ENCODE results near the gene EPHA3. TPM values are rescaled to one million over a fixed set of nuclear protein-coding genes. Genes with fewer than 3 reads are reported as not detected.
"Not testable (repeated sequence)": the region's sequence is repeated elsewhere in the genome, so short reads cannot be mapped to it uniquely, and the experiment has no call there.

The EPHA3 gene
- total RNA-seq, 1 donor from 2014 or later: 15.3 TPM

- no peak for DNase-seq (ENCODE audit: low spot score)
These were observed 173.5 kb downstream of the EPHA3 start for GRCh38 chr3:89280822-89281365.

- no peak for DNase-seq (ENCODE audit: low spot score)
These were observed 180.6 kb downstream of the EPHA3 start for GRCh38 chr3:89287902-89288508.

GRCh38 chr3:89289574-89290190, 182.3 kb downstream of the EPHA3 start:
- DNase-seq (ENCODE audit: low spot score): no peak

GRCh38 chr3:89297199-89297598, 189.8 kb downstream of the EPHA3 start:
- no peak for DNase-seq (ENCODE audit: low spot score)

GRCh38 chr3:89300526-89300925, 193.1 kb downstream of the EPHA3 start:
- DNase-seq (ENCODE audit: low spot score): no peak

- no peak for DNase-seq (ENCODE audit: low spot score)
These were observed 193.6 kb downstream of the EPHA3 start for GRCh38 chr3:89300981-89301380.

GRCh38 chr3:89303701-89304100, 196.3 kb downstream of the EPHA3 start:
- no peak for DNase-seq (ENCODE audit: low spot score)

GRCh38 chr3:89306540-89306939, 199.1 kb downstream of the EPHA3 start:
- no peak for DNase-seq (ENCODE audit: low spot score)

GRCh38 chr3:89311581-89311980, 204.2 kb downstream of the EPHA3 start:
- no peak for DNase-seq (ENCODE audit: low spot score)

- no peak for DNase-seq (ENCODE audit: low spot score)
These were observed 204.7 kb downstream of the EPHA3 start for GRCh38 chr3:89312141-89312540.

- no peak for DNase-seq (ENCODE audit: low spot score)
These were observed 207.2 kb downstream of the EPHA3 start for GRCh38 chr3:89314454-89315098.

GRCh38 chr3:89315750-89316470, 208.5 kb downstream of the EPHA3 start:
- no peak for DNase-seq (ENCODE audit: low spot score)

GRCh38 chr3:89320186-89320585, 212.8 kb downstream of the EPHA3 start:
- no peak for DNase-seq (ENCODE audit: low spot score)

GRCh38 chr3:89326997-89327396, 219.6 kb downstream of the EPHA3 start:
- DNase-seq (ENCODE audit: low spot score): no peak

GRCh38 chr3:89332386-89332785, 225.0 kb downstream of the EPHA3 start:
- no peak for DNase-seq (ENCODE audit: low spot score)

- no peak for DNase-seq (ENCODE audit: low spot score)
These were observed 225.4 kb downstream of the EPHA3 start for GRCh38 chr3:89332793-89333192.

GRCh38 chr3:89335693-89336092, 228.3 kb downstream of the EPHA3 start:
- DNase-seq (ENCODE audit: low spot score): no peak

GRCh38 chr3:89340408-89340807, 233.0 kb downstream of the EPHA3 start:
- DNase-seq (ENCODE audit: low spot score): no peak

- no peak for DNase-seq (ENCODE audit: low spot score)
These were observed 236.7 kb downstream of the EPHA3 start for GRCh38 chr3:89344076-89344475.

GRCh38 chr3:89350935-89351334, 243.5 kb downstream of the EPHA3 start:
- not testable (repeated sequence) for DNase-seq (ENCODE audit: low spot score)

- DNase-seq (ENCODE audit: low spot score): no peak
These were observed 246.0 kb downstream of the EPHA3 start for GRCh38 chr3:89353465-89353864.

GRCh38 chr3:89358281-89358680, 250.9 kb downstream of the EPHA3 start:
- no peak for DNase-seq (ENCODE audit: low spot score)
